ENCODE data around the gene NNAT.
"Not testable (repeated sequence)": the region's sequence is repeated elsewhere in the genome, so short reads cannot be mapped to it uniquely, and the experiment has no call there.

The NNAT gene

GRCh38 chr20:37552415-37552814, 31.4 kb downstream of the NNAT start:
- H3K4me3 ChIP-seq (ENCODE audit: low read depth in 1 of 2, low read length in 1 of 2): no peak overlapping the region
- no peaks in the 10 kb centered on the region for H3K4me1 ChIP-seq (ENCODE audit: control insufficient read depth in 1 of 2, insufficient read depth in 1 of 2, low read depth in 1 of 2, low read length in 1 of 2)
- no peak overlapping the region for H3K27ac ChIP-seq
- no peaks in the 10 kb centered on the region for H3K36me3 ChIP-seq
- TF ChIP-seq CTCF (IDR thresholded peaks at IDR 0.05): no peak
- no peaks in the 10 kb centered on the region for H3K9me3 ChIP-seq
- H3K27me3 ChIP-seq: peaks cover 60% of the 10 kb centered on the region

GRCh38 chr20:37554721-37555298, 33.8 kb downstream of the NNAT start:
- not testable (repeated sequence) for H3K36me3 ChIP-seq; H3K4me1 ChIP-seq (ENCODE audit: control insufficient read depth in 1 of 2, insufficient read depth in 1 of 2, low read depth in 1 of 2, low read length in 1 of 2); H3K9me3 ChIP-seq; H3K4me3 ChIP-seq (ENCODE audit: low read depth in 1 of 2, low read length in 1 of 2); H3K27ac ChIP-seq
- H3K27me3 ChIP-seq: peaks cover 57% of the 10 kb centered on the region

- Histone ChIP-seq H3K4me1 (ENCODE audit: control insufficient read depth in 1 of 2, insufficient read depth in 1 of 2, low read depth in 1 of 2, low read length in 1 of 2) (no peaks in the 10 kb centered on the region), H3K9me3 (no peaks in the 10 kb centered on the region), H3K27ac (no peak overlapping the region), H3K27me3 (peaks cover 67% of the 10 kb centered on the region), H3K4me3 (ENCODE audit: low read depth in 1 of 2, low read length in 1 of 2) (no peak overlapping the region), H3K36me3 (no peaks in the 10 kb centered on the region)
- TF ChIP-seq CTCF (IDR thresholded peaks at IDR 0.05): no peak
Observed at GRCh38 chr20:37556538-37556937, 35.5 kb downstream of the NNAT start.

GRCh38 chr20:37558306-37558705, 37.3 kb downstream of the NNAT start:
- H3K36me3 ChIP-seq: no peaks in the 10 kb centered on the region
- no peaks in the 10 kb centered on the region for H3K4me1 ChIP-seq (ENCODE audit: control insufficient read depth in 1 of 2, insufficient read depth in 1 of 2, low read depth in 1 of 2, low read length in 1 of 2)
- no peak for TF ChIP-seq CTCF (IDR thresholded peaks at IDR 0.05)
- peaks cover 67% of the 10 kb centered on the region for H3K27me3 ChIP-seq
- H3K27ac ChIP-seq: no peak overlapping the region
- no peak overlapping the region for H3K4me3 ChIP-seq (ENCODE audit: low read depth in 1 of 2, low read length in 1 of 2)
- no peaks in the 10 kb centered on the region for H3K9me3 ChIP-seq

GRCh38 chr20:37558779-37559178, 37.7 kb downstream of the NNAT start:
- peaks cover 69% of the 10 kb centered on the region for H3K27me3 ChIP-seq
- H3K36me3 ChIP-seq: no peaks in the 10 kb centered on the region
- no peak overlapping the region for H3K27ac ChIP-seq
- H3K4me3 ChIP-seq (ENCODE audit: low read depth in 1 of 2, low read length in 1 of 2): no peak overlapping the region
- TF ChIP-seq CTCF (IDR thresholded peaks at IDR 0.05): no peak
- H3K4me1 ChIP-seq (ENCODE audit: control insufficient read depth in 1 of 2, insufficient read depth in 1 of 2, low read depth in 1 of 2, low read length in 1 of 2): no peaks in the 10 kb centered on the region
- no peaks in the 10 kb centered on the region for H3K9me3 ChIP-seq

- TF ChIP-seq CTCF (IDR thresholded peaks at IDR 0.05): no peak
- Histone ChIP-seq H3K4me1 (ENCODE audit: control insufficient read depth in 1 of 2, insufficient read depth in 1 of 2, low read depth in 1 of 2, low read length in 1 of 2) (no peaks in the 10 kb centered on the region), H3K27ac (no peak overlapping the region), H3K4me3 (ENCODE audit: low read depth in 1 of 2, low read length in 1 of 2) (no peak overlapping the region), H3K36me3 (no peaks in the 10 kb centered on the region), H3K9me3 (no peaks in the 10 kb centered on the region), H3K27me3 (peaks cover 69% of the 10 kb centered on the region)
Observed at GRCh38 chr20:37559312-37560027, 38.4 kb downstream of the NNAT start.

Measured in neutrophil (primary cell).